HG02610 (cell line): Measurements from ENCODE around the gene DENND6A.

ENCODE experiments used
- ATAC-seq: cut with Tn5 transposase; IDR thresholded peaks from one replicate; pipeline ENCODE4 v1.9.1; 2021; ENCODE audit warnings: mild to moderate bottlenecking, moderate library complexity; ENCODE audit not compliant: unreplicated experiment

DENND6A gene

DNA sequence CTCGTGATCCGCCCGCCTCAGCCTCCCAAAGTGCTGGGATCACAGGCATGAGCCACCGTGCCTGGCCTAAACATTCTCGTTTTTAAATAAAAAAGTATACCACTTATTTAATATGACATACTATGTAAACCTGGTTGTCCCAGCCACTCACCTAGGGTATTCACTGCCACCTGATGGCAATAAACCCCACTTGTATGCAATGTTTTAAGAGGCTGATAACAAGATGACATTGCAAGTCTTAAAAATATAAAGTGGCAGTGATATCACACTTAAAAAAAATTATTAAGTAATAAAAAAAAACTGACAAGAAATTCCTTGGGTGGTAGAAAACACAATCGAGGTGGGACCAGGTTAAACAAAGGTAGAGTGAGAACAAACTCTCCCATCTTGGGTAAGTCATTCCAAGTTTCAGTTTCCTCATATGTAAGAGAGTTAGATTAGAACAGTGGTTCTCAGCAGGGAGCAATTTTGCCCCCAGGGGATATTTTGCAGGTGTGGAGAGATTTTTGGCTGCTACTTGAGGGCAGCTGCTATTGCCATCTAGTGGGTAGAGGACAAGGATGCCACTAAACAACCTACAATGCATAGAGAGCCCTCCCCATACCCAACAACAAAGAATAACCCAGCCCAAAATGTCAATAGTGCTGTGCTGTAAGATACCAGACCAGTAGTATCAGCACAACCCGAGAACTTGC is 110.3 kb downstream of the DENND6A start:
- ATAC-seq: no peak

GRCh38 chr3:57577801-57578200 is 115.1 kb downstream of the DENND6A start:
- ATAC-seq: no peak

DNA sequence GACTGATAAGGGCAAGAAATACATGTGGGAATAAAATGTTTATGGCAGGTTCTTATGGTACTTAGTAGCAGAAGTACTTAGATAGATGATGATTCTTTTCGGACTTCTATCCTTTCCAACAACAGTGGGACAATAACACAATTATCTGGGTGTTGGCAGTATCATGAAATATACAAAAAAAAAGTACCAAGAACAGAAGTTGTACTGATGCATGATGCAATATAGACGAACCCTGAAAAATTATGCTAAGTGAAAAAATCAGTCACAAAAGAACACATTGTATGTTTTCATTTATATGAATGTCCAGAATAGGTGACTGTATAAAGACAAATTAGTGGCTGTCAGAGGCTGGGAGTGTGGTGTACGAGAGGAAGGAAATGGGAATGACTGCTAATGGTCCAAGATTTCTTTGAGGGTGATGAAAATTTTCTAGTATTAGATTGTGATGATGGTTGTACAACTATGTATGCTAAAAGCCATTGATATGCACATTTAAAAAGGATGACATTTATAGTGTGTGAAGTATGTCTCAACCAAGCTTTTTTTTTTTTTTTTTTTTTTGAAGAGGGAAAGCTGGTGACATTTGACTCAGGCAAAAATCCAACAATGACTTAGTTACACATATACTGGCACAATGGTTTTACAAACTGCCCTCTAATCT is 116.8 kb downstream of the DENND6A start:
- no peak for ATAC-seq
